Upper lobe of left lung (tissue), 4 donors: ENCODE measurements around the gene AP1S3.

Source experiments
- POLR2A ChIP-seq, 4 donors: fragments of 450-650 bp; IDR thresholded peaks; one replicate each; pipeline ENCODE4 v1.5.1; 2016 to 2017; ENCODE audit warnings: antibody characterized with exemption in 4 of 4, mild to moderate bottlenecking in 2 of 4
- TF ChIP-seq, protein P1 (sequence below), 6 experiments: fragments of 450-650 bp in 4 of 6; fragments of 200-600 bp in 2 of 6; sonication (generic) in 2 of 6; IDR thresholded peaks; one replicate each; pipeline ENCODE4 v1.5.1; 2016 to 2019; ENCODE audit warnings: antibody characterized with exemption in 6 of 6

DNA sequence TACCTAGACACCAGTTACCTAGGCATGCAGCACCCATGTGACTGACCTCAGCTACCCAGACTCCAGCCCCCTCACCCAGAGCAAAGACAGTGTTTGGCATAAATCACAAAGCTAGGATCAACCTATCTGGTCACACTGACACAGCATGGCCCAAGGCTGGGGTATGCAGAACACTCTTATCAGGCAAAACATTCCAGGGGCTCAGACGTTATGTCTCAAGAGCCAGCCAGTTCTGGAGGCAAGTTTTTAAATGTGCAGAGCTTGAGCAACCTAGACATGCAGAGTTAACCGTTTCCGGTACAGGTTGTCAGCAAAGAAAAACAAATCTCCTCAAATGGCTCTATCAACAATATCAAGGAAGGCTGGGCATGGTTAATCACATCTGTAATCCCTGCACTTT, 92.8 kb downstream of the AP1S3 start:
- TF ChIP-seq POLR2A (IDR thresholded peaks at IDR 0.05) = no peak
- TF ChIP-seq, protein P1, sequence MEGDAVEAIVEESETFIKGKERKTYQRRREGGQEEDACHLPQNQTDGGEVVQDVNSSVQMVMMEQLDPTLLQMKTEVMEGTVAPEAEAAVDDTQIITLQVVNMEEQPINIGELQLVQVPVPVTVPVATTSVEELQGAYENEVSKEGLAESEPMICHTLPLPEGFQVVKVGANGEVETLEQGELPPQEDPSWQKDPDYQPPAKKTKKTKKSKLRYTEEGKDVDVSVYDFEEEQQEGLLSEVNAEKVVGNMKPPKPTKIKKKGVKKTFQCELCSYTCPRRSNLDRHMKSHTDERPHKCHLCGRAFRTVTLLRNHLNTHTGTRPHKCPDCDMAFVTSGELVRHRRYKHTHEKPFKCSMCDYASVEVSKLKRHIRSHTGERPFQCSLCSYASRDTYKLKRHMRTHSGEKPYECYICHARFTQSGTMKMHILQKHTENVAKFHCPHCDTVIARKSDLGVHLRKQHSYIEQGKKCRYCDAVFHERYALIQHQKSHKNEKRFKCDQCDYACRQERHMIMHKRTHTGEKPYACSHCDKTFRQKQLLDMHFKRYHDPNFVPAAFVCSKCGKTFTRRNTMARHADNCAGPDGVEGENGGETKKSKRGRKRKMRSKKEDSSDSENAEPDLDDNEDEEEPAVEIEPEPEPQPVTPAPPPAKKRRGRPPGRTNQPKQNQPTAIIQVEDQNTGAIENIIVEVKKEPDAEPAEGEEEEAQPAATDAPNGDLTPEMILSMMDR (IDR thresholded peaks at IDR 0.05) = no peak
